DOHH2 (cell line): Measurements from ENCODE around the gene BCKDHA.

Experiments used
- H3F3A ChIP-seq: fragments of 200-600 bp; sonication (generic), shearing (Covaris generic); 2 replicates; pipeline ENCODE4 v1.6.0; 2016; ENCODE audit warnings: antibody characterized with exemption, mild to moderate bottlenecking; ENCODE audit not compliant: control insufficient read depth, insufficient read depth
- H3K27ac ChIP-seq: fragments of 200-600 bp; sonication (generic); 2 replicates; pipeline ENCODE4 v1.5.1; 2014; ENCODE audit warnings: low read depth, mild to moderate bottlenecking, low read length, moderate library complexity
- H3K27me3 ChIP-seq: fragments of 200-600 bp; sonication (generic); 2 replicates; pipeline ENCODE4 v1.6.1; 2014; ENCODE audit warnings: mild to moderate bottlenecking, low read length, mixed read lengths; ENCODE audit not compliant: control insufficient read depth
- H3K36me3 ChIP-seq: fragments of 200-600 bp; sonication (generic); 2 replicates; pipeline ENCODE4 v1.6.1; 2014; ENCODE audit warnings: mild to moderate bottlenecking, low read length, moderate library complexity, mixed read lengths; ENCODE audit not compliant: control insufficient read depth
- H3K4me1 ChIP-seq: fragments of 200-600 bp; sonication (generic); 2 replicates; pipeline ENCODE4 v1.6.1; 2014; ENCODE audit warnings: mild to moderate bottlenecking, low read length, mixed read lengths; ENCODE audit not compliant: control insufficient read depth
- H3K4me2 ChIP-seq: fragments of 200-600 bp; sonication (generic); 2 replicates; pipeline ENCODE4 v1.6.0; 2014; ENCODE audit warnings: mild to moderate bottlenecking, low read length, moderate library complexity
- H3K4me3 ChIP-seq: fragments of 200-600 bp; sonication (generic); 2 replicates; pipeline ENCODE4 v1.5.1; 2014; ENCODE audit warnings: mild to moderate bottlenecking, low read length, mixed read lengths
- H3K79me2 ChIP-seq: fragments of 200-600 bp; sonication (generic); 2 replicates; pipeline ENCODE4 v1.6.1; 2014; ENCODE audit warnings: mild to moderate bottlenecking, low read length, mixed read lengths; ENCODE audit not compliant: control insufficient read depth
- H3K9me2 ChIP-seq: fragments of 200-600 bp; sonication (generic); replicated peaks from 2 replicates; pipeline ENCODE4 v1.6.1; 2014; ENCODE audit warnings: mild to moderate bottlenecking, low read length, mixed read lengths; ENCODE audit not compliant: control insufficient read depth
- H3K9me3 ChIP-seq: fragments of 200-600 bp; sonication (generic); 2 replicates; pipeline ENCODE4 v1.6.1; 2014; ENCODE audit warnings: antibody characterized with exemption, low read length, mixed read lengths; ENCODE audit not compliant: control insufficient read depth, insufficient read depth
- H4K20me1 ChIP-seq: fragments of 200-600 bp; sonication (generic); 2 replicates; pipeline ENCODE4 v1.6.0; 2014; ENCODE audit warnings: low read depth, mild to moderate bottlenecking, antibody characterized with exemption, low read length, moderate library complexity; ENCODE audit not compliant: control insufficient read depth, insufficient read depth
- CTCF ChIP-seq: fragments of 200-600 bp; sonication (generic); IDR thresholded peaks from one replicate; pipeline ENCODE4 v1.5.1; 2014; ENCODE audit warnings: antibody characterized with exemption, mild to moderate bottlenecking, low read depth, low read length; ENCODE audit not compliant: poor library complexity, severe bottlenecking
- EZH2phosphoT487 ChIP-seq: fragments of 200-600 bp; sonication (generic); IDR thresholded peaks from 2 replicates; pipeline ENCODE4 v1.6.1; 2017; ENCODE audit warnings: borderline replicate concordance, mild to moderate bottlenecking, antibody characterized with exemption, low read length, moderate library complexity, mixed read lengths

Gene BCKDHA

DNA sequence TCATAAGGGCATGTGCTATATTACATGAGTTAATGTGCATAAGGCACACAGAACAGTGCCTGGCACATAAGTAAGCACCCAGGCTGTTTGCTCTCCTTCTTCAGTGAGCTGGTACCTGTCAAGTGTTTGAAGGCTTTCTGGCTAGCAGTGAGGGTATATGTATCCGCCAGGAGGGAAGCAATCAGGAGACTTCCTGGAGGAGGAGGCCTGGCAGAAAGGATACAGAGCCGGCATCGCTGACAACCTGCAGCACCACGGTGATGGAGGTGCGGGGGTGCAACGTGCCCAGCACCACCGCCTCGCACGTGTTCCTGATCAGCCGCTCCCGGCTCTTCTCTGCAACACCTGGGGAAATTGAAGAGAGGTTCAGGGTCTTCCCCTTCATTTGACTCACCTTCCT lies 6.0 kb upstream of the BCKDHA start:
- H3K27me3 ChIP-seq = no peaks in the 10 kb centered on the region
- H3F3A ChIP-seq = no peaks in the 10 kb centered on the region
- peaks cover 21% of the 10 kb centered on the region for H3K4me1 ChIP-seq
- no peaks in the 10 kb centered on the region for H4K20me1 ChIP-seq
- H3K4me2 ChIP-seq = no peak overlapping the region
- no peaks in the 10 kb centered on the region for H3K9me3 ChIP-seq
- H3K36me3 ChIP-seq = peaks cover 59% of the 10 kb centered on the region
- H3K9me2 ChIP-seq = no peaks in the 10 kb centered on the region
- no peak overlapping the region for H3K27ac ChIP-seq
- TF ChIP-seq EZH2phosphoT487 = no peak
- TF ChIP-seq CTCF = no peak
- H3K4me3 ChIP-seq = no peak overlapping the region
- H3K79me2 ChIP-seq = peaks cover 40% of the 10 kb centered on the region

DNA sequence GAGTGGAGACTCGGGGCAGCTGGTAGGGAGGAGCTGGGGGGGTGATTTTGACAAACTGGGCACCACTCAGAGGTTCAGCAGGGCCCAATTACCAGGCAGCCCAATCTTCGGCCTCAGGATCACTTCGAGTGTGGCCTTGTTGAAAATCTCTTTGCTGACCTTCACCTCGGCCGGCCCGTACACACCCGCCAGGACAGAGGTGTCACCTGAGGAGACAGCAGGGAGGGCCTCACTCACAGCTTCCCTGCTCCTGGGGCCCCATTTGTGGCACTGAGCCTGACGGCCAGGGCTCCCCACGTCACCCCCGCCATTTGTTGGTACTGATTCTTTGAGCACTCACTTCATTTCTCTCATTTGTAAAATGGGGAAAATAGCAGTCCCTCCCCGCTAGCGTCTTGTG lies 4.8 kb upstream of the BCKDHA start:
- Histone ChIP-seq H3K79me2 (peaks cover 48% of the 10 kb centered on the region), H3K27me3 (no peaks in the 10 kb centered on the region), H3F3A (no peaks in the 10 kb centered on the region), H3K4me3 (no peak overlapping the region), H3K27ac (no peak overlapping the region), H3K4me2 (no peak overlapping the region), H3K9me2 (no peaks in the 10 kb centered on the region), H3K9me3 (no peaks in the 10 kb centered on the region), H4K20me1 (no peaks in the 10 kb centered on the region), H3K4me1 (peaks cover 21% of the 10 kb centered on the region), H3K36me3 (peaks cover 53% of the 10 kb centered on the region)
- no peak for TF ChIP-seq CTCF
- TF ChIP-seq EZH2phosphoT487 = no peak

- H3F3A ChIP-seq = no peaks in the 10 kb centered on the region
- peaks cover 63% of the 10 kb centered on the region for H3K79me2 ChIP-seq
- TF ChIP-seq EZH2phosphoT487 (no peak), CTCF (no peak)
- peak overlapping the region; percentile 99 for H3K4me3 ChIP-seq
- H3K36me3 ChIP-seq = peaks cover 38% of the 10 kb centered on the region
- peak overlapping the region; percentile 64 for H3K4me2 ChIP-seq
- no peak overlapping the region for H3K27ac ChIP-seq
- no peaks in the 10 kb centered on the region for H3K9me2 ChIP-seq
- no peaks in the 10 kb centered on the region for H3K9me3 ChIP-seq
- no peaks in the 10 kb centered on the region for H3K27me3 ChIP-seq
- H4K20me1 ChIP-seq = no peaks in the 10 kb centered on the region
- peaks cover 30% of the 10 kb centered on the region for H3K4me1 ChIP-seq
These were observed 2.3 kb upstream of the BCKDHA start for GRCh38 chr19:41395355-41395754.

DNA sequence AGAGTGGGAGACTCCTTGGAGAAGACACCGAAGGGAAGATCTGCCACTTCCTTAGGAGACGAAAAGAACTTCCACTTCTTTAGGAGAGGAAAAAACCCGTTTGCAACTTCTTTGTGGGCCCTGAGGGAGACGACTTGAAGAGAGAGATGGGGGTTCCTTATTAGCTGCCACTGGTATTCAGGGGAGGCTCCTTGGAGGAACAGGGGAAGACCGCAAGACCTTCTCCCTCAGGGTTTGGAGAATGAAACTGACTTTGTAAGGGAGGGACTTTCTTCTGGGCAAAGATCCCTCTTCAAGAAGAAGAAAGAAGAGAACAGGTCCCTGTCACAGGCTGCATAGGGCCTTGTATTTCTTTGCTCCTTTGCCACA lies 416 bp downstream of the BCKDHA start:
- peaks cover 30% of the 10 kb centered on the region for H3K4me1 ChIP-seq
- H3K4me2 ChIP-seq = peak overlapping the region; percentile 64
- H3K9me2 ChIP-seq = no peaks in the 10 kb centered on the region
- no peaks in the 10 kb centered on the region for H3K27me3 ChIP-seq
- TF ChIP-seq EZH2phosphoT487 (no peak), CTCF (no peak)
- peak overlapping the region; percentile 78 for H3K27ac ChIP-seq
- peak overlapping the region; percentile 99 for H3K4me3 ChIP-seq
- no peaks in the 10 kb centered on the region for H3K9me3 ChIP-seq
- peaks cover 17% of the 10 kb centered on the region for H3K36me3 ChIP-seq
- no peaks in the 10 kb centered on the region for H3F3A ChIP-seq
- H3K79me2 ChIP-seq = peaks cover 58% of the 10 kb centered on the region
- H4K20me1 ChIP-seq = no peaks in the 10 kb centered on the region
